ENCODE data around the gene DUSP18. TPM values are rescaled to one million over a fixed set of nuclear protein-coding genes. Genes with fewer than 3 reads are reported as not detected.

DUSP18 gene
- polyA plus RNA-seq, 1 of the 3 experiments (the other 2 are of a cell fraction): 11.7 TPM

DNA sequence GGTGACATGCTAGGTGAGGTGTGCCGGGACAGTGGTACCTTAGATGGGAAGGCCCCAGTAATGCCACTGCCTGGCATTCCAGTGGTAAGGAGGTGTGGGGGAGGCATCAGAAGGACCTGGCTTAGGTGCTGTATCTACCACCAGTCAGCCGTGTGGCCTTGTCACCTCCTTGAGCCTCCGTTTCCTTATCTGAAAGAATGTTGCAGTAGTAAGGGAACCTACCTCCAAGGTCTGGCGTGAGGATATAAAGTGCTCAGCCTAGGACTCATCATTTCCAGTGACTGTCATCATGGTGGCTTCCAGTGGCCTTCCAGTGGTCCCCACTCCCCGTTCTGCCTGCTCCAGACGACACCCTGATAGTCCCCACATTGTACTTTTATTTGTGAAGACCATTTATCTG lies 6.8 kb upstream of the DUSP18 start:
- WGBS (ENCODE audit: low lambda C conversion rate): 91% methylated on average over 5 of the region's 6 CpGs
- no peaks in the 10 kb centered on the region for H4K20me1 ChIP-seq (ENCODE audit: insufficient read depth)

More for the DNA sequence above, 6.8 kb upstream of the DUSP18 start:
- no peaks in the 10 kb centered on the region for H3F3A ChIP-seq (replicated peaks; ENCODE audit: insufficient read depth)
- no peak overlapping the region for H3K9ac ChIP-seq
- H3K27me3 ChIP-seq (ENCODE audit: insufficient read depth): no peaks in the 10 kb centered on the region
- H3K4me1 ChIP-seq (ENCODE audit: control insufficient read depth in 1 of 2, insufficient read depth in 2 of 2, low read depth in 1 of 2, low read length in 1 of 2): peaks cover 0 to 25% of the 10 kb centered on the region in 2 experiments; a peak in 1 of 4 replicates
- TF ChIP-seq SMC3 (IDR thresholded peaks at IDR 0.05; ENCODE audit: low read depth, low read length) (no peak), REST (IDR thresholded peaks at IDR 0.05; ENCODE audit: low read depth, low read length) (no peak), CTCF (IDR thresholded peaks at IDR 0.05) (no peak), MXI1 (IDR thresholded peaks at IDR 0.05; ENCODE audit: low read depth, low read length) (no peak), EP300 (IDR thresholded peaks at IDR 0.05; ENCODE audit: borderline replicate concordance in 1 of 2, low read depth in 1 of 2, low read length in 1 of 2) (no peak), RXRA (IDR thresholded peaks at IDR 0.05; ENCODE audit: borderline replicate concordance, low read depth) (no peak), NFIC (IDR thresholded peaks at IDR 0.05; ENCODE audit: borderline replicate concordance) (no peak), EZH2phosphoT487 (IDR thresholded peaks at IDR 0.05; ENCODE audit: borderline replicate concordance, low read depth) (no peak)
- ChIA-PET POLR2A (no interaction called here), CTCF (interaction anchor here (1.3 to 1.6 kb wide), 2 partner anchors 40 to 81 kb away, joined by 5 to 7 read pairs; no protein-coding TSS in a partner anchor)
- H3K79me2 ChIP-seq (ENCODE audit: insufficient read depth): no peaks in the 10 kb centered on the region
- no peaks in the 10 kb centered on the region for H3K9me2 ChIP-seq
- H3K4me3 ChIP-seq (ENCODE audit: low read depth in 2 of 2, low read length in 1 of 2): no peak overlapping the region
- H3K4me2 ChIP-seq: no peak overlapping the region
- no peak for DNase-seq
- H3K27ac ChIP-seq (ENCODE audit: low read depth in 2 of 2, low read length in 1 of 2): peak overlapping the region in 1 of 2 experiments; percentile 80; a peak in 1 of 4 replicates
- no peak overlapping the region for H2AFZ ChIP-seq (ENCODE audit: low read depth)
- no peaks in the 10 kb centered on the region for H3K9me3 ChIP-seq
- H3K36me3 ChIP-seq (replicated peaks in 1 of 2; ENCODE audit: control insufficient read depth in 1 of 2, insufficient read depth in 2 of 2, low read length in 1 of 2): no peaks in the 10 kb centered on the region
